Osteoblast (primary cell): ENCODE results near the gene CRHR2. TPM values are rescaled to one million over a fixed set of nuclear protein-coding genes. Genes with fewer than 3 reads are reported as not detected.

Experiments used
- DNase-seq: peaks from one replicate; pipeline ENCODE4 v3.0.0; 2011; ENCODE audit warnings: low spot score, mixed read lengths; ENCODE audit not compliant: insufficient read length; ENCODE audit errors: missing footprints
- H2AFZ ChIP-seq: 2 replicates; pipeline ENCODE4 v1.6.0; 2011; ENCODE audit warnings: mild to moderate bottlenecking, low read length
- H3K27ac ChIP-seq: 2 replicates; pipeline ENCODE4 v1.5.1; 2011; ENCODE audit warnings: mild to moderate bottlenecking, low read depth, low read length, moderate library complexity
- H3K27me3 ChIP-seq: 2 replicates; pipeline ENCODE4 v1.6.0; 2012; ENCODE audit warnings: mild to moderate bottlenecking, control low read depth, inconsistent platforms, low read length, moderate library complexity; ENCODE audit not compliant: insufficient read depth
- H3K36me3 ChIP-seq: 2 replicates; pipeline ENCODE4 v1.5.1; 2011; ENCODE audit warnings: mild to moderate bottlenecking, low read length, control low read depth, moderate library complexity; ENCODE audit not compliant: insufficient read depth
- H3K4me1 ChIP-seq: 2 replicates; pipeline ENCODE4 v1.5.1; 2011; ENCODE audit warnings: mild to moderate bottlenecking, low read length, control low read depth, moderate library complexity; ENCODE audit not compliant: insufficient read depth
- H3K4me2 ChIP-seq: 2 replicates; pipeline ENCODE4 v1.6.0; 2011; ENCODE audit warnings: mild to moderate bottlenecking, low read length; ENCODE audit not compliant: insufficient read depth
- H3K4me3 ChIP-seq: fragments of 200-600 bp; sonication (generic); 3 replicates; pipeline ENCODE4 v1.5.1; 2012; ENCODE audit warnings: mild to moderate bottlenecking, low read length, inconsistent platforms; ENCODE audit not compliant: insufficient read depth
- H3K79me2 ChIP-seq: 2 replicates; pipeline ENCODE4 v1.6.0; 2012; ENCODE audit warnings: mild to moderate bottlenecking, low read length, control low read depth, inconsistent platforms; ENCODE audit not compliant: insufficient read depth
- H3K9me3 ChIP-seq: 2 replicates; pipeline ENCODE4 v1.5.1; 2011; ENCODE audit warnings: low read depth, low read length, control low read depth
- H4K20me1 ChIP-seq: 2 replicates; pipeline ENCODE4 v1.6.0; 2012; ENCODE audit warnings: mild to moderate bottlenecking, low read length, control low read depth; ENCODE audit not compliant: insufficient read depth
- CTCF ChIP-seq: IDR thresholded peaks from 2 replicates; pipeline ENCODE4 v1.5.1; 2011; ENCODE audit warnings: mild to moderate bottlenecking, low read depth, low read length, moderate library complexity; ENCODE audit errors: extremely low read depth
- total RNA-seq: library from RNA; depleted of rRNA; stranded (reverse); fragments of >200 nt; gene quantifications from 2 replicates; pipeline ENCODE4 v1.2.3, GENCODE V29; 2012

The CRHR2 gene
- total RNA-seq, 1 donor = not detected

GRCh38 chr7:30604901-30605300 lies 77.4 kb downstream of the CRHR2 start:
- Histone ChIP-seq H3K4me3 (no peak overlapping the region), H3K27ac (no peak overlapping the region), H3K27me3 (no peaks in the 10 kb centered on the region), H3K4me2 (no peak overlapping the region), H3K9me3 (no peaks in the 10 kb centered on the region), H3K36me3 (peaks cover 93% of the 10 kb centered on the region), H4K20me1 (peaks cover 24% of the 10 kb centered on the region), H2AFZ (no peak overlapping the region), H3K79me2 (peaks cover 86% of the 10 kb centered on the region), H3K4me1 (no peaks in the 10 kb centered on the region)
- DNase-seq = no peak
- TF ChIP-seq CTCF = no peak

Other genes starting within 250 kb of the CRHR2 start
- gene NOD1, start 203.7 kb downstream of the CRHR2 start, total RNA-seq = 7.6 and 7.7 TPM in 2 replicates
- gene GGCT, start 177.6 kb downstream of the CRHR2 start, total RNA-seq = 24.2 and 26.8 TPM in 2 replicates
- gene GARS1, start 87.6 kb downstream of the CRHR2 start, total RNA-seq = 417 and 526 TPM in 2 replicates
- 0.72 and 1.5 TPM in 2 replicates for gene INMT, start 69.7 kb upstream of the CRHR2 start, total RNA-seq
- gene MINDY4, start 89.0 kb upstream of the CRHR2 start, total RNA-seq = 8.5 and 10.5 TPM in 2 replicates
- 0.59 and 0.72 TPM in 2 replicates for gene AQP1, start 229.4 kb upstream of the CRHR2 start, total RNA-seq